Measurements from ENCODE around the gene MED22. TPM values are rescaled to one million over a fixed set of nuclear protein-coding genes. Genes with fewer than 3 reads are reported as not detected.

The MED22 gene
- total RNA-seq, 1 experiment from 2014 or later: 26.2 TPM

GRCh38 chr9:133332381-133332730, 15.6 kb downstream of the MED22 start:
- TF ChIP-seq POLR2AphosphoS5 (IDR thresholded peaks at IDR 0.05; ENCODE audit: low read depth, low read length): no peak
- no peak for TF ChIP-seq TCF7L2 (IDR thresholded peaks at IDR 0.05; ENCODE audit: low read depth, low read length)
- no peak for TF ChIP-seq REST (IDR thresholded peaks at IDR 0.05; ENCODE audit: insufficient read depth in 1 of 2, low read depth in 2 of 2, low read length in 1 of 2)
- TF ChIP-seq SIN3A (IDR thresholded peaks at IDR 0.05; ENCODE audit: borderline replicate concordance, insufficient read depth, low read depth, low read length): no peak
- TF ChIP-seq, protein P1, sequence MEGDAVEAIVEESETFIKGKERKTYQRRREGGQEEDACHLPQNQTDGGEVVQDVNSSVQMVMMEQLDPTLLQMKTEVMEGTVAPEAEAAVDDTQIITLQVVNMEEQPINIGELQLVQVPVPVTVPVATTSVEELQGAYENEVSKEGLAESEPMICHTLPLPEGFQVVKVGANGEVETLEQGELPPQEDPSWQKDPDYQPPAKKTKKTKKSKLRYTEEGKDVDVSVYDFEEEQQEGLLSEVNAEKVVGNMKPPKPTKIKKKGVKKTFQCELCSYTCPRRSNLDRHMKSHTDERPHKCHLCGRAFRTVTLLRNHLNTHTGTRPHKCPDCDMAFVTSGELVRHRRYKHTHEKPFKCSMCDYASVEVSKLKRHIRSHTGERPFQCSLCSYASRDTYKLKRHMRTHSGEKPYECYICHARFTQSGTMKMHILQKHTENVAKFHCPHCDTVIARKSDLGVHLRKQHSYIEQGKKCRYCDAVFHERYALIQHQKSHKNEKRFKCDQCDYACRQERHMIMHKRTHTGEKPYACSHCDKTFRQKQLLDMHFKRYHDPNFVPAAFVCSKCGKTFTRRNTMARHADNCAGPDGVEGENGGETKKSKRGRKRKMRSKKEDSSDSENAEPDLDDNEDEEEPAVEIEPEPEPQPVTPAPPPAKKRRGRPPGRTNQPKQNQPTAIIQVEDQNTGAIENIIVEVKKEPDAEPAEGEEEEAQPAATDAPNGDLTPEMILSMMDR (IDR thresholded peaks at IDR 0.05): no peak
- POLR2A ChIA-PET: no interaction called here

GRCh38 chr9:133331641-133332380, 16.1 kb downstream of the MED22 start:
- TF ChIP-seq POLR2AphosphoS5 (IDR thresholded peaks at IDR 0.05; ENCODE audit: low read depth, low read length): no peak
- TF ChIP-seq, protein P1 (IDR thresholded peaks at IDR 0.05): no peak
- TF ChIP-seq REST (IDR thresholded peaks at IDR 0.05; ENCODE audit: insufficient read depth in 1 of 2, low read depth in 2 of 2, low read length in 1 of 2): no peak
- TF ChIP-seq TCF7L2 (IDR thresholded peaks at IDR 0.05; ENCODE audit: low read depth, low read length): no peak
- no peak for TF ChIP-seq SIN3A (IDR thresholded peaks at IDR 0.05; ENCODE audit: borderline replicate concordance, insufficient read depth, low read depth, low read length)

More at GRCh38 chr9:133332381-133332730, 15.6 kb downstream of the MED22 start:
- Histone ChIP-seq H3K36me3 (ENCODE audit: control insufficient read depth, insufficient read depth, low read length) (peaks cover 8% of the 10 kb centered on the region), H3K27ac (ENCODE audit: low read length) (no peak overlapping the region), H3K9me3 (ENCODE audit: control insufficient read depth, insufficient read depth, low read depth, low read length) (no peaks in the 10 kb centered on the region), H3K4me1 (ENCODE audit: control insufficient read depth, insufficient read depth, low read length) (peaks cover 6% of the 10 kb centered on the region), H3K27me3 (ENCODE audit: control insufficient read depth, insufficient read depth, low read length) (no peaks in the 10 kb centered on the region), H3K4me3 (ENCODE audit: low read depth in 2 of 2, low read length in 2 of 2) (no peak overlapping the region)
- intact Hi-C loops (cut with micrococcal nuclease; ENCODE audit: unreplicated experiment): no loop called here
- DNase-seq (ENCODE audit: low read depth, low spot score) (no peak), ATAC-seq (no peak)
- in situ Hi-C loops (cut with HindIII; ENCODE audit: low pct_unique_long_range_greater_than_20kb, low sequenced_read_pairs): no loop called here
- BruUV-seq (replicated peaks): no TSS peak
- CTCF ChIA-PET: no interaction called here

More at GRCh38 chr9:133331641-133332380, 16.1 kb downstream of the MED22 start:
- BruUV-seq (replicated peaks): no TSS peak
- ChIA-PET CTCF (no interaction called here), POLR2A (interaction anchor here (0.7 kb wide), 1 partner anchor 67 kb away, joined by 3 read pairs; no protein-coding TSS in a partner anchor)
- Histone ChIP-seq H3K4me3 (ENCODE audit: low read depth in 2 of 2, low read length in 2 of 2) (no peak overlapping the region), H3K27ac (ENCODE audit: low read length) (no peak overlapping the region), H3K4me1 (ENCODE audit: control insufficient read depth, insufficient read depth, low read length) (peaks cover 6% of the 10 kb centered on the region), H3K27me3 (ENCODE audit: control insufficient read depth, insufficient read depth, low read length) (no peaks in the 10 kb centered on the region), H3K36me3 (ENCODE audit: control insufficient read depth, insufficient read depth, low read length) (peaks cover 8% of the 10 kb centered on the region), H3K9me3 (ENCODE audit: control insufficient read depth, insufficient read depth, low read depth, low read length) (no peaks in the 10 kb centered on the region)
- intact Hi-C loops (cut with micrococcal nuclease; ENCODE audit: unreplicated experiment): no loop called here
- in situ Hi-C loops (cut with HindIII; ENCODE audit: low pct_unique_long_range_greater_than_20kb, low sequenced_read_pairs): no loop called here
- DNase-seq (ENCODE audit: low read depth, low spot score) (no peak), ATAC-seq (no peak)
